Lung (tissue), 12 donors: ENCODE results near the gene S100PBP. TPM values are rescaled to one million over a fixed set of nuclear protein-coding genes. Genes with fewer than 3 reads are reported as not detected.

Source experiments
- ATAC-seq: fragments of 200-7000 bp; cut with Tn5 transposase; one replicate; pipeline ENCODE4 v1.9.1; 2020; ENCODE audit warnings: moderate number of reproducible peaks; ENCODE audit not compliant: insufficient read depth, low FRiP score
- DNase-seq, 3 donors: peaks; one replicate each; pipeline ENCODE4 v3.0.0-alpha.2; 2013 to 2017
- H3K27ac ChIP-seq, 2 donors: one replicate each; pipeline ENCODE4 v1.5.1; 2013; ENCODE audit warnings: mild to moderate bottlenecking in 2 of 2, moderate library complexity in 2 of 2, control low read depth in 1 of 2, inconsistent platforms in 1 of 2, low read depth in 1 of 2, low read length in 1 of 2
- H3K27me3 ChIP-seq, 3 donors: one replicate each; pipeline ENCODE4 v1.5.1; 2013; ENCODE audit warnings: low read length in 2 of 3; ENCODE audit not compliant: control insufficient read depth in 3 of 3, insufficient read depth in 3 of 3
- H3K36me3 ChIP-seq, 4 donors: one replicate each; pipeline ENCODE4 v1.5.1; 2013; ENCODE audit warnings: low read length in 4 of 4, mild to moderate bottlenecking in 1 of 4, moderate library complexity in 1 of 4; ENCODE audit not compliant: control insufficient read depth in 4 of 4, insufficient read depth in 4 of 4
- H3K4me1 ChIP-seq, 5 donors: one replicate each; pipeline ENCODE4 v1.5.1; 2013; ENCODE audit warnings: low read length in 5 of 5, mild to moderate bottlenecking in 2 of 5, moderate library complexity in 1 of 5; ENCODE audit not compliant: control insufficient read depth in 5 of 5, insufficient read depth in 5 of 5
- H3K4me3 ChIP-seq: one replicate; pipeline ENCODE4 v1.5.1; 2013; ENCODE audit warnings: mild to moderate bottlenecking, control low read depth, moderate library complexity
- H3K9ac ChIP-seq, 2 donors: one replicate each; pipeline ENCODE4 v1.5.1; 2013; ENCODE audit warnings: low read length in 2 of 2, control low read depth in 1 of 2; ENCODE audit not compliant: insufficient read depth in 1 of 2
- H3K9me3 ChIP-seq, 4 donors: one replicate each; pipeline ENCODE4 v1.5.1; 2013; ENCODE audit warnings: low read length in 3 of 4, mild to moderate bottlenecking in 1 of 4, moderate library complexity in 1 of 4; ENCODE audit not compliant: control insufficient read depth in 4 of 4, insufficient read depth in 3 of 4
- WGBS, 2 donors: extraction: QIAGEN DNeasy Blood & Tissue Kit; methylation state at CpG; one replicate each; pipeline ENCODE4 v1.1.7; 2013; 5-methylcytosine and 5-hydroxymethylcytosine counted together
- polyA plus RNA-seq, 2 donors: library from polyadenylated mRNA; stranded (reverse); fragments of 200-250 nt; gene quantifications; one replicate each; pipeline ENCODE4 v1.2.1, GENCODE V29; 2013
- total RNA-seq, 2 donors: library from RNA; depleted of rRNA in 1 of 2; stranded (reverse); fragments of >200 nt in 1 of 2; gene quantifications; one replicate each; pipeline ENCODE4 v1.2.1, GENCODE V29; 2014 to 2021
- TF ChIP-seq, protein P1 (sequence below): IDR thresholded peaks from 2 replicates; pipeline ENCODE4 v1.5.1; 2012; ENCODE audit warnings: mild to moderate bottlenecking; ENCODE audit errors: control extremely low read depth, extremely low read depth
- donor health status: control.
- donor health status: control.
- donor health status: Bipolar disorder and iron deficiency.
- donor health status: healthy.
- donor health status: DM: yes; HTN: yes; CAD: no.

The S100PBP gene
- total and polyA plus RNA-seq, 4 donors: 7.4 to 56.6 (median 20.9) TPM

DNA sequence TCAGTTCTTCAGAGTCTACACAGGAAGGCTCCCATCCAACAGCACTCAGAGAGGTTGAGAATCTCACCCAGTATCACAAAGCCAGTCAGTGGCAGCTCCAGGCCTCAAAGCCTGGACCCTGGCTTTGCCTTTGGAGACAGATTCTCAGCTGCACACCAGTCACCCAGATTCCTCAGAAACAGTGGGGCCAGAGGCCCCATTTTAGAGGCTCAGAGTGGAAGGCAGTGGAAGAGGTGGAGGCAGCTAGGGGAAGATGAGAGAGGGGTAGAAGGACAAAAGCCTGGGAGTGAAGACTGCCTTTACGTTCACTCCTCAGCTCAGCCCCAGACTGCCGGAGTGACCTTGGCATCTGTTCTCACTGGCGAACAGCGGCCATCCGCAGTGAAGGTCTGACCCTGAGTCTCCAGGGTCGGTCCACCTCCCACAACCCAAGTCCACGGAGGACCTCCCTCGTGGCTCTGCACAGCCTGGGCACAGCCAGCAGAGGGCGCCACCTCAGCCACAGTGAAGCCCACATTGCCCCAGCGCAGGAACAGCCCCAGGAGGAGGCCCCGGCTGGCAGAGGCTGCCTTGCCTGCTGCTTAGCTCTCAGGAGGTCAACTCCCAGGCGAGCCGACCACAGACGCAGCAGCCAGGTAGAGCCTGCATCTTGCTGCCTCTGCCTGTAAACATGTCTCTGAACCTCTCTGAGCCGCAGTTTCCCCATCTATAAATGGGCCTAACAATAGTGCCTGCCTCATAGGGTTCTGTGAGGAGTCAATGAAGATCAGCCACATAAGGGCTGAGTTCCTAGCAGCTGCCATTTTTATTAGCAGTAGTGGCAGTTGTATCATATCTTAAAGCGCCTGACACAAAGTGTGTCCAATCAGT is 59.1 kb downstream of the S100PBP start:
- Histone ChIP-seq H3K27me3 (peaks cover 0 to under 1% (median 0%) of the 10 kb centered on the region in 3 donors), H3K9ac (no peak overlapping the region), H3K4me1 (peaks cover 0 to 9% (median 0%) of the 10 kb centered on the region in 5 donors), H3K27ac (no peak overlapping the region), H3K36me3 (no peaks in the 10 kb centered on the region), H3K4me3 (no peak overlapping the region), H3K9me3 (no peaks in the 10 kb centered on the region)
- no peak for ATAC-seq
- TF ChIP-seq, protein P1, sequence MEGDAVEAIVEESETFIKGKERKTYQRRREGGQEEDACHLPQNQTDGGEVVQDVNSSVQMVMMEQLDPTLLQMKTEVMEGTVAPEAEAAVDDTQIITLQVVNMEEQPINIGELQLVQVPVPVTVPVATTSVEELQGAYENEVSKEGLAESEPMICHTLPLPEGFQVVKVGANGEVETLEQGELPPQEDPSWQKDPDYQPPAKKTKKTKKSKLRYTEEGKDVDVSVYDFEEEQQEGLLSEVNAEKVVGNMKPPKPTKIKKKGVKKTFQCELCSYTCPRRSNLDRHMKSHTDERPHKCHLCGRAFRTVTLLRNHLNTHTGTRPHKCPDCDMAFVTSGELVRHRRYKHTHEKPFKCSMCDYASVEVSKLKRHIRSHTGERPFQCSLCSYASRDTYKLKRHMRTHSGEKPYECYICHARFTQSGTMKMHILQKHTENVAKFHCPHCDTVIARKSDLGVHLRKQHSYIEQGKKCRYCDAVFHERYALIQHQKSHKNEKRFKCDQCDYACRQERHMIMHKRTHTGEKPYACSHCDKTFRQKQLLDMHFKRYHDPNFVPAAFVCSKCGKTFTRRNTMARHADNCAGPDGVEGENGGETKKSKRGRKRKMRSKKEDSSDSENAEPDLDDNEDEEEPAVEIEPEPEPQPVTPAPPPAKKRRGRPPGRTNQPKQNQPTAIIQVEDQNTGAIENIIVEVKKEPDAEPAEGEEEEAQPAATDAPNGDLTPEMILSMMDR: peak; percentile 72
- 34% methylated on average over 16 of the region's 16 CpGs for WGBS, 2 donors
- DNase-seq: peak in 2 of 3 donors; percentile 33 to 51

GRCh38 chr1:32877211-32878110 is 60.0 kb downstream of the S100PBP start:
- DNase-seq: peak in 2 of 3 donors; percentile 36 to 39
- peaks cover 0 to 7% (median 2%) of the 10 kb centered on the region in 5 donors for H3K4me1 ChIP-seq

DNA sequence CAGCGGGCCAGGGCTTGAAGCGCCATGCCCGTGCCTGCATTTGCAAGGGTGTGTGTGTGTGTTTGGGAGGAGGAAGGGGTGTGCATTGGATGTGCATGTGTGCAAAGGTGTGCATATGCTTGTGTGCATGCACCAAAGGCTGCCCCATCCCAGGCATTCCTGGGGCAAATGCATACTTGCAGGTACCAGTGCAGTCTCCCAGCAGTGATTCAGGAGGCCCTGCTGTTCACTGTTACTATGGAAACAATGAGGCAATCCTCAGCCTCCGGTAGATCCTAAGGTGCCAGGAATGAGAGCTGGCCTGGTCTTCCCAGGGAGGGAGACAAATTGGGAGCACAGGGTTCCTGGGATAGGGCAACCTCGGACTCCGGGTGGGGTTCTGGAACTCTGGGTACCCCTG is 60.7 kb downstream of the S100PBP start:
- WGBS, 2 donors: 69 to 79% methylated on average over 6 of the region's 6 CpGs
- no peak overlapping the region for H3K27ac ChIP-seq
- no peaks in the 10 kb centered on the region for H3K36me3 ChIP-seq
- H3K27me3 ChIP-seq: no peaks in the 10 kb centered on the region
- H3K9me3 ChIP-seq: no peaks in the 10 kb centered on the region
- ATAC-seq (no peak), DNase-seq (no peak)
- H3K4me1 ChIP-seq: peaks cover 0 to 7% (median 0%) of the 10 kb centered on the region in 5 donors
- H3K4me3 ChIP-seq: no peak overlapping the region
- TF ChIP-seq, protein P1: no peak
- no peak overlapping the region for H3K9ac ChIP-seq

More at GRCh38 chr1:32877211-32878110, 60.0 kb downstream of the S100PBP start:
- H3K9me3 ChIP-seq: no peaks in the 10 kb centered on the region
- ATAC-seq: no peak
- no peak overlapping the region for H3K27ac ChIP-seq
- 72 to 79% methylated on average over 13 of the region's 13 CpGs for WGBS, 2 donors
- TF ChIP-seq, protein P1: no peak
- no peaks in the 10 kb centered on the region for H3K36me3 ChIP-seq
- H3K4me3 ChIP-seq: no peak overlapping the region
- no peak overlapping the region for H3K9ac ChIP-seq
- no peaks in the 10 kb centered on the region for H3K27me3 ChIP-seq
